Measurements from ENCODE around the gene GPR141.

- TF ChIP-seq CTCF (IDR thresholded peaks at IDR 0.05) (no peak), POLR2AphosphoS5 (IDR thresholded peaks at IDR 0.05; ENCODE audit: low read depth, low read length) (no peak), RXRA (IDR thresholded peaks at IDR 0.05; ENCODE audit: borderline replicate concordance, low read depth) (no peak), TAF1 (IDR thresholded peaks at IDR 0.05; ENCODE audit: borderline replicate concordance, low read depth, low read length) (no peak), TCF12 (IDR thresholded peaks at IDR 0.05) (no peak), RFX5 (IDR thresholded peaks at IDR 0.05; ENCODE audit: low read length) (no peak), SIN3A (IDR thresholded peaks at IDR 0.05; ENCODE audit: borderline replicate concordance, low read depth, low read length) (no peak), RAD21 (IDR thresholded peaks at IDR 0.05; ENCODE audit: low read length) (no peak), JUND (IDR thresholded peaks at IDR 0.05) (no peak), REST (IDR thresholded peaks at IDR 0.05; ENCODE audit: low read depth, low read length) (no peak), YY1 (IDR thresholded peaks at IDR 0.05; ENCODE audit: low read depth) (no peak), EZH2phosphoT487 (IDR thresholded peaks at IDR 0.05; ENCODE audit: borderline replicate concordance, low read depth) (no peak)
Observed at GRCh38 chr7:37753398-37754050, 70.0 kb downstream of the GPR141 start.
